ENCODE results near the gene CSKMT. TPM values are rescaled to one million over a fixed set of nuclear protein-coding genes. Genes with fewer than 3 reads are reported as not detected.

The CSKMT gene
- total and polyA plus RNA-seq, 2 donors (not counting 3 experiments of a cell fraction or from before 2014, with no cell fraction given), result 7.8 to 38.1 TPM

- Histone ChIP-seq H3K36me3 (ENCODE audit: control insufficient read depth in 2 of 2, extremely low read depth in 1 of 2, insufficient read depth in 2 of 2, low read length in 2 of 2) (peaks cover 0 to 17% of the 10 kb centered on the region in 2 experiments), H3K27me3 (ENCODE audit: control insufficient read depth in 2 of 2, insufficient read depth in 2 of 2, low read length in 2 of 2) (no peaks in the 10 kb centered on the region), H2AFZ (ENCODE audit: low read depth, low read length) (peak overlapping the region; percentile 7), H3K9me3 (replicated peaks; ENCODE audit: control insufficient read depth, insufficient read depth, low read length) (no peaks in the 10 kb centered on the region), H3K9ac (replicated peaks; ENCODE audit: extremely low read depth, insufficient read depth, low read length) (no peak overlapping the region), H3K79me2 (ENCODE audit: control insufficient read depth, insufficient read depth, low read length) (peaks cover 16% of the 10 kb centered on the region), H3K4me1 (ENCODE audit: control insufficient read depth, extremely low read depth, insufficient read depth, low read length) (peaks cover 11% of the 10 kb centered on the region), H3K4me2 (ENCODE audit: insufficient read depth, low read length) (no peak overlapping the region), H3K4me3 (replicated peaks in 1 of 3; ENCODE audit: insufficient read depth in 1 of 3, low read depth in 1 of 3, low read length in 3 of 3) (no peak overlapping the region), H4K20me1 (replicated peaks; ENCODE audit: control insufficient read depth, extremely low read depth, insufficient read depth, low read length) (no peaks in the 10 kb centered on the region), H3K9me1 (replicated peaks; ENCODE audit: control insufficient read depth, extremely low read depth, insufficient read depth, low read length) (no peaks in the 10 kb centered on the region), H3K27ac (ENCODE audit: insufficient read depth, low read depth, low read length) (no peak overlapping the region)
- peak; percentile 94 for FAIRE-seq
- dilution Hi-C loops (cut with MboI; ENCODE audit: extremely low pct_ligation_motif_present, low sequenced_read_pairs) (no loop called here), intact Hi-C loops (cut with micrococcal nuclease) (loop anchor here (2.0 kb wide), 1 partner anchor 14 kb away; no protein-coding TSS in a partner anchor)
- TF ChIP-seq GATA2 (IDR thresholded peaks at IDR 0.05; ENCODE audit: insufficient read depth, insufficient read length, low read depth, low read length) (no peak), CTCF (IDR thresholded peaks at IDR 0.05; ENCODE audit: extremely low read depth in 1 of 2, insufficient read depth in 1 of 2, low read depth in 1 of 2, low read length in 2 of 2) (peak; percentile 52 to 63), POLR2A (IDR thresholded peaks at IDR 0.05; ENCODE audit: low read depth, low read length) (no peak), MAX (IDR thresholded peaks at IDR 0.05; ENCODE audit: insufficient read depth, insufficient read length) (no peak), FOS (IDR thresholded peaks at IDR 0.05; ENCODE audit: borderline replicate concordance, insufficient read depth, low read length) (no peak)
- no TSS peak for BruUV-seq (replicated peaks)
- POLR2A ChIA-PET, result interaction anchor here (0.6 to 3.2 kb wide), 9 partner anchors 9 to 712 kb away, joined by 3 to 33 read pairs (median 3); partner anchors contain the start of genes C11orf98, CSKMT, EEF1G and GANAB
- peak; percentile 79 for DNase-seq (ENCODE audit: low read depth, low spot score)
- CTCF ChIA-PET, result interaction anchor here (0.6 to 3.9 kb wide), 25 partner anchors 10 to 286 kb away, joined by 3 to 118 read pairs (median 6); partner anchors contain the start of genes C11orf98, CSKMT, INTS5 and LBHD1
Observed at GRCh38 chr11:62680825-62681240, 15.7 kb downstream of the CSKMT start.

All from endothelial cell of umbilical vein (primary cell).